PFSK-1 (cell line): ENCODE data around the gene RHOG.

Source experiments
- FOXP2 ChIP-seq: optimal IDR thresholded peaks from 2 replicates; pipeline ENCODE3; 2011; ENCODE audit warnings: borderline replicate concordance, control low read depth, inconsistent platforms; ENCODE audit not compliant: insufficient read depth; ENCODE audit errors: extremely low read length, extremely low read depth
- POLR2AphosphoS5 ChIP-seq: IDR thresholded peaks from 2 replicates; pipeline ENCODE4 v1.6.1; 2012; ENCODE audit warnings: low read depth, mild to moderate bottlenecking, control low read depth, low read length, moderate library complexity
- REST ChIP-seq, 2 experiments: IDR thresholded peaks; 2 replicates each; pipeline versions ENCODE4 v1.6.1 to v1.8.0; 2011 to 2012; ENCODE audit warnings: low read depth in 2 of 2, low read length in 2 of 2, control low read depth in 1 of 2, inconsistent platforms in 1 of 2, mild to moderate bottlenecking in 1 of 2, moderate library complexity in 1 of 2; ENCODE audit not compliant: insufficient read depth in 1 of 2
- SIN3A ChIP-seq: IDR thresholded peaks from 2 replicates; pipeline ENCODE4 v1.6.1; 2012; ENCODE audit warnings: mild to moderate bottlenecking, low read length, moderate library complexity, borderline replicate concordance; ENCODE audit not compliant: insufficient read depth
- TAF1 ChIP-seq: IDR thresholded peaks from 2 replicates; pipeline ENCODE4 v1.6.1; 2012; ENCODE audit warnings: low read length, control low read depth, borderline replicate concordance; ENCODE audit not compliant: insufficient read depth

GRCh38 chr11:3835751-3836150 is 5.0 kb downstream of the RHOG start:
- TF ChIP-seq REST (IDR thresholded peaks at IDR 0.05; ENCODE audit: insufficient read depth in 1 of 2, low read depth in 2 of 2, low read length in 2 of 2) (no peak), TAF1 (no peak), POLR2AphosphoS5 (no peak), SIN3A (no peak), FOXP2 (no peak)
